NT2/D1 (cell line): ENCODE measurements around the gene ANGPTL1.

Experiments used
- SUZ12 ChIP-seq: IDR thresholded peaks from 2 replicates; pipeline ENCODE4 v1.6.1; 2011; ENCODE audit not compliant: insufficient read length, insufficient read depth; ENCODE audit errors: extremely low read depth
- YY1 ChIP-seq: IDR thresholded peaks from 2 replicates; pipeline ENCODE4 v1.6.1; 2011; ENCODE audit not compliant: insufficient read length, insufficient read depth
- ZNF274 ChIP-seq: IDR thresholded peaks from 2 replicates; pipeline ENCODE4 v1.6.1; 2011; ENCODE audit warnings: mild to moderate bottlenecking, low read depth, low read length

DNA sequence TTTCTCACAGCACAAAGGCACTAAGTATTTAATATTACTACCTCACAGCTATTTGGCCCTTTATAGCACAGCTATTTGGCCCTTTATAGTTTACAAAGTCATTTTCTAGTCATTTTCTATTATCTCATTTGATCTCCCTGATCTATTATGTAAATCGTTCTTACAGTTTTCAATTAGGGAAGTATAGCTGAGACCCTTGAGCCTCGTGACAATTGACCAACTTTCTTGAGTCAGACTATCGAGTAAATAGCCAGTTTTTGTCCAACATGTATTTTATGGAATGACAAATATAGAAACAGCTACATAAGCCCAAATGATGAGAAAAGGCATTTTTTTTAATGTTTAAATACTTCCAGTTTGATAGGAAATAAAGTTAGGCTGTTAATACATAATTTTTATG is 7.0 kb upstream of the ANGPTL1 start:
- no peak for TF ChIP-seq ZNF274
- TF ChIP-seq SUZ12 = no peak
- no peak for TF ChIP-seq YY1
